HEK293 (cell line): ENCODE measurements around the gene ZSWIM3.

Source experiments
- EGR2 ChIP-seq: fragments of 450-650 bp; formaldehyde crosslinking; IDR thresholded peaks from 2 replicates; pipeline ENCODE4 v1.5.1; 2016; ENCODE audit warnings: low read depth, missing biosample characterization, missing genetic modification characterization
- GLI2 ChIP-seq: fragments of 450-650 bp; formaldehyde crosslinking; IDR thresholded peaks from 2 replicates; pipeline ENCODE4; 2017; ENCODE audit warnings: missing biosample characterization, missing genetic modification characterization, low read depth, borderline replicate concordance
- KLF17 ChIP-seq: fragments of 450-650 bp; formaldehyde crosslinking; IDR thresholded peaks from 2 replicates; pipeline ENCODE4 v1.5.1; 2016; ENCODE audit warnings: missing biosample characterization, missing genetic modification characterization
- KLF9 ChIP-seq: fragments of 450-650 bp; formaldehyde crosslinking; IDR thresholded peaks from 2 replicates; pipeline ENCODE4 v1.5.1; 2016; ENCODE audit warnings: missing biosample characterization, missing genetic modification characterization, low read depth
- PRDM4 ChIP-seq: fragments of 450-650 bp; formaldehyde crosslinking; IDR thresholded peaks from 2 replicates; pipeline ENCODE4 v1.5.1; 2017; ENCODE audit warnings: missing biosample characterization, missing genetic modification characterization
- TCF7L2 ChIP-seq: IDR thresholded peaks from 2 replicates; pipeline ENCODE4 v1.6.1; 2011; ENCODE audit warnings: low read depth, mild to moderate bottlenecking, inconsistent platforms, low read length, moderate library complexity, borderline replicate concordance
- YY2 ChIP-seq: fragments of 450-650 bp; formaldehyde crosslinking; IDR thresholded peaks from 2 replicates; pipeline ENCODE4 v1.5.1; 2016; ENCODE audit warnings: missing biosample characterization, missing genetic modification characterization
- ZBTB1 ChIP-seq: fragments of 450-650 bp; formaldehyde crosslinking; IDR thresholded peaks from 2 replicates; pipeline ENCODE4 v1.5.1; 2016; ENCODE audit warnings: missing biosample characterization, missing genetic modification characterization
- ZIC2 ChIP-seq: fragments of 450-650 bp; formaldehyde crosslinking; IDR thresholded peaks from 2 replicates; pipeline ENCODE4 v1.5.1; 2016; ENCODE audit warnings: missing biosample characterization, missing genetic modification characterization
- ZNF133 ChIP-seq: fragments of 450-650 bp; formaldehyde crosslinking; IDR thresholded peaks from 2 replicates; pipeline ENCODE4 v1.5.1; 2016; ENCODE audit warnings: missing biosample characterization, missing genetic modification characterization
- ZNF157 ChIP-seq: fragments of 450-650 bp; formaldehyde crosslinking; IDR thresholded peaks from 2 replicates; pipeline ENCODE4 v1.5.1; 2016; ENCODE audit warnings: missing biosample characterization, missing genetic modification characterization
- ZNF169 ChIP-seq: fragments of 450-650 bp; formaldehyde crosslinking; IDR thresholded peaks from 2 replicates; pipeline ENCODE4 v1.5.1; 2016; ENCODE audit warnings: missing biosample characterization, missing genetic modification characterization
- ZNF184 ChIP-seq: fragments of 450-650 bp; IDR thresholded peaks from 2 replicates; pipeline ENCODE4 v1.5.1; 2018; ENCODE audit warnings: missing biosample characterization, mild to moderate bottlenecking, missing genetic modification characterization
- ZNF211 ChIP-seq: fragments of 450-650 bp; formaldehyde crosslinking; IDR thresholded peaks from 2 replicates; pipeline ENCODE4 v1.5.1; 2016; ENCODE audit warnings: low read depth, missing biosample characterization, missing genetic modification characterization
- ZNF23 ChIP-seq: fragments of 450-650 bp; formaldehyde crosslinking; IDR thresholded peaks from 2 replicates; pipeline ENCODE4 v1.5.1; 2016; ENCODE audit warnings: missing biosample characterization, missing genetic modification characterization, borderline replicate concordance
- ZNF274 ChIP-seq, 2 experiments: fragments of 200-500 bp in 1 of 2; fragments of 450-650 bp in 1 of 2; sonication (Bioruptor generic) in 1 of 2; formaldehyde crosslinking in 1 of 2; IDR thresholded peaks; 2 replicates each; pipeline versions ENCODE4 v1.5.1 to v1.6.1; 2014 to 2016; ENCODE audit warnings: borderline replicate concordance in 1 of 2, inconsistent platforms in 1 of 2, low read length in 1 of 2, missing biosample characterization in 1 of 2, missing genetic modification characterization in 1 of 2
- ZNF324 ChIP-seq: fragments of 450-650 bp; formaldehyde crosslinking; IDR thresholded peaks from 2 replicates; pipeline ENCODE4 v1.5.1; 2016; ENCODE audit warnings: missing biosample characterization, missing genetic modification characterization
- ZNF362 ChIP-seq: fragments of 450-650 bp; formaldehyde crosslinking; IDR thresholded peaks from 2 replicates; pipeline ENCODE4 v1.5.1; 2016; ENCODE audit warnings: missing biosample characterization, missing genetic modification characterization
- ZNF433 ChIP-seq: fragments of 450-650 bp; formaldehyde crosslinking; IDR thresholded peaks from 2 replicates; pipeline ENCODE4 v1.5.1; 2016; ENCODE audit warnings: missing biosample characterization, missing genetic modification characterization, low read depth
- ZNF510 ChIP-seq: fragments of 450-650 bp; formaldehyde crosslinking; IDR thresholded peaks from 2 replicates; pipeline ENCODE4 v1.5.1; 2018; ENCODE audit warnings: mild to moderate bottlenecking, missing genetic modification characterization, missing biosample characterization; ENCODE audit not compliant: insufficient replicate concordance
- ZNF544 ChIP-seq: fragments of 450-650 bp; formaldehyde crosslinking; IDR thresholded peaks from 2 replicates; pipeline ENCODE4 v1.5.0; 2017; ENCODE audit warnings: missing biosample characterization, missing genetic modification characterization
- ZNF549 ChIP-seq: fragments of 450-650 bp; IDR thresholded peaks from 2 replicates; pipeline ENCODE4 v1.5.1; 2018; ENCODE audit warnings: missing biosample characterization, missing genetic modification characterization, mild to moderate bottlenecking, inconsistent platforms, moderate library complexity
- ZNF600 ChIP-seq: fragments of 450-650 bp; formaldehyde crosslinking; IDR thresholded peaks from 2 replicates; pipeline ENCODE4 v1.5.1; 2016; ENCODE audit warnings: missing biosample characterization, missing genetic modification characterization
- ZNF76 ChIP-seq: fragments of 450-650 bp; formaldehyde crosslinking; IDR thresholded peaks from 2 replicates; pipeline ENCODE4; 2016; ENCODE audit warnings: low read depth, missing biosample characterization, missing genetic modification characterization, borderline replicate concordance
- ZXDB ChIP-seq: fragments of 450-650 bp; formaldehyde crosslinking; IDR thresholded peaks from 2 replicates; pipeline ENCODE4 v1.5.1; 2016; ENCODE audit warnings: missing biosample characterization, missing genetic modification characterization
- TF ChIP-seq, protein P1 (sequence below): fragments of 450-650 bp; IDR thresholded peaks from 2 replicates; pipeline ENCODE4 v1.5.1; 2018; ENCODE audit warnings: missing biosample characterization, missing genetic modification characterization
- TF ChIP-seq, protein P2 (sequence below): fragments of 450-650 bp; formaldehyde crosslinking; IDR thresholded peaks from 2 replicates; pipeline ENCODE4 v1.5.1; 2016; ENCODE audit warnings: missing biosample characterization, missing genetic modification characterization
- TF ChIP-seq, protein P3 (sequence below): fragments of 450-650 bp; formaldehyde crosslinking; IDR thresholded peaks from 2 replicates; pipeline ENCODE4 v1.5.1; 2017; ENCODE audit warnings: missing biosample characterization, missing genetic modification characterization
- TF ChIP-seq, protein P4 (sequence below): fragments of 450-650 bp; formaldehyde crosslinking; IDR thresholded peaks from 2 replicates; pipeline ENCODE4 v1.5.1; 2016; ENCODE audit warnings: missing biosample characterization, missing genetic modification characterization

The ZSWIM3 gene

GRCh38 chr20:45890985-45891983 lies 33.9 kb downstream of the ZSWIM3 start, which contains the start of the genes CTSA and NEURL2 (continued):
- TF ChIP-seq KLF17 (tag by site-specific recombination) (peak; percentile 93), GLI2 (tag by site-specific recombination) (no peak), ZBTB1 (tag by site-specific recombination) (no peak), ZNF23 (tag by site-specific recombination) (no peak), ZNF184 (tag by site-specific recombination) (no peak), ZNF324 (tag by site-specific recombination) (peak; percentile 94; the same call in 1 of the 2 replicates), ZNF362 (tag by site-specific recombination) (no peak), EGR2 (tag by site-specific recombination) (peak; percentile 75), PRDM4 (tag by site-specific recombination) (peak; percentile 69), ZNF157 (tag by site-specific recombination) (no peak), ZNF600 (tag by site-specific recombination) (peak; percentile 57; the same call in 1 of the 2 replicates), ZNF544 (tag by site-specific recombination) (no peak), ZNF133 (no peak), ZNF76 (peak; percentile 69; the same call in 1 of the 2 replicates), ZNF549 (tag by site-specific recombination) (no peak), KLF9 (peak; percentile 95), ZNF510 (tag by site-specific recombination) (no peak), YY2 (peak; percentile 96), TCF7L2 (no peak), ZNF274 (IDR thresholded peaks at IDR 0.05; ENCODE audit: low read length) (no peak), ZNF274 (tag by site-specific recombination; IDR thresholded peaks at IDR 0.05; ENCODE audit: borderline replicate concordance) (no peak), ZNF169 (tag by site-specific recombination) (no peak), ZNF433 (tag by site-specific recombination) (no peak), ZNF211 (no peak), ZXDB (tag by site-specific recombination) (peak; percentile 98), ZIC2 (tag by site-specific recombination) (peak; percentile 90)
- TF ChIP-seq, protein P1, sequence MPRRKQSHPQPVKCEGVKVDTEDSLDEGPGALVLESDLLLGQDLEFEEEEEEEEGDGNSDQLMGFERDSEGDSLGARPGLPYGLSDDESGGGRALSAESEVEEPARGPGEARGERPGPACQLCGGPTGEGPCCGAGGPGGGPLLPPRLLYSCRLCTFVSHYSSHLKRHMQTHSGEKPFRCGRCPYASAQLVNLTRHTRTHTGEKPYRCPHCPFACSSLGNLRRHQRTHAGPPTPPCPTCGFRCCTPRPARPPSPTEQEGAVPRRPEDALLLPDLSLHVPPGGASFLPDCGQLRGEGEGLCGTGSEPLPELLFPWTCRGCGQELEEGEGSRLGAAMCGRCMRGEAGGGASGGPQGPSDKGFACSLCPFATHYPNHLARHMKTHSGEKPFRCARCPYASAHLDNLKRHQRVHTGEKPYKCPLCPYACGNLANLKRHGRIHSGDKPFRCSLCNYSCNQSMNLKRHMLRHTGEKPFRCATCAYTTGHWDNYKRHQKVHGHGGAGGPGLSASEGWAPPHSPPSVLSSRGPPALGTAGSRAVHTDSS: no peak
- TF ChIP-seq, protein P2, sequence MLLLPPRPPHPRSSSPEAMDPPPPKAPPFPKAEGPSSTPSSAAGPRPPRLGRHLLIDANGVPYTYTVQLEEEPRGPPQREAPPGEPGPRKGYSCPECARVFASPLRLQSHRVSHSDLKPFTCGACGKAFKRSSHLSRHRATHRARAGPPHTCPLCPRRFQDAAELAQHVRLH: no peak
- TF ChIP-seq, protein P3, sequence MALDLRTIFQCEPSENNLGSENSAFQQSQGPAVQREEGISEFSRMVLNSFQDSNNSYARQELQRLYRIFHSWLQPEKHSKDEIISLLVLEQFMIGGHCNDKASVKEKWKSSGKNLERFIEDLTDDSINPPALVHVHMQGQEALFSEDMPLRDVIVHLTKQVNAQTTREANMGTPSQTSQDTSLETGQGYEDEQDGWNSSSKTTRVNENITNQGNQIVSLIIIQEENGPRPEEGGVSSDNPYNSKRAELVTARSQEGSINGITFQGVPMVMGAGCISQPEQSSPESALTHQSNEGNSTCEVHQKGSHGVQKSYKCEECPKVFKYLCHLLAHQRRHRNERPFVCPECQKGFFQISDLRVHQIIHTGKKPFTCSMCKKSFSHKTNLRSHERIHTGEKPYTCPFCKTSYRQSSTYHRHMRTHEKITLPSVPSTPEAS (tag by site-specific recombination): 0 out of 2 replicates have a peak, but pooled peaks have one; percentile 27
- TF ChIP-seq, protein P4, sequence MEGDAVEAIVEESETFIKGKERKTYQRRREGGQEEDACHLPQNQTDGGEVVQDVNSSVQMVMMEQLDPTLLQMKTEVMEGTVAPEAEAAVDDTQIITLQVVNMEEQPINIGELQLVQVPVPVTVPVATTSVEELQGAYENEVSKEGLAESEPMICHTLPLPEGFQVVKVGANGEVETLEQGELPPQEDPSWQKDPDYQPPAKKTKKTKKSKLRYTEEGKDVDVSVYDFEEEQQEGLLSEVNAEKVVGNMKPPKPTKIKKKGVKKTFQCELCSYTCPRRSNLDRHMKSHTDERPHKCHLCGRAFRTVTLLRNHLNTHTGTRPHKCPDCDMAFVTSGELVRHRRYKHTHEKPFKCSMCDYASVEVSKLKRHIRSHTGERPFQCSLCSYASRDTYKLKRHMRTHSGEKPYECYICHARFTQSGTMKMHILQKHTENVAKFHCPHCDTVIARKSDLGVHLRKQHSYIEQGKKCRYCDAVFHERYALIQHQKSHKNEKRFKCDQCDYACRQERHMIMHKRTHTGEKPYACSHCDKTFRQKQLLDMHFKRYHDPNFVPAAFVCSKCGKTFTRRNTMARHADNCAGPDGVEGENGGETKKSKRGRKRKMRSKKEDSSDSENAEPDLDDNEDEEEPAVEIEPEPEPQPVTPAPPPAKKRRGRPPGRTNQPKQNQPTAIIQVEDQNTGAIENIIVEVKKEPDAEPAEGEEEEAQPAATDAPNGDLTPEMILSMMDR (tag by site-specific recombination): peak; percentile 59
